Activated T-cell treated with anti-CD3 and anti-CD28 coated beads for 48 hours (primary cell): ENCODE measurements around the gene LRP1.
"Not testable (repeated sequence)": the region's sequence is repeated elsewhere in the genome, so short reads cannot be mapped to it uniquely, and the experiment has no call there.

Experiments used
- DNase-seq: peaks from one replicate; pipeline ENCODE4 v3.0.0-alpha.2; 2020; ENCODE audit warnings: low read depth

Gene LRP1

DNA sequence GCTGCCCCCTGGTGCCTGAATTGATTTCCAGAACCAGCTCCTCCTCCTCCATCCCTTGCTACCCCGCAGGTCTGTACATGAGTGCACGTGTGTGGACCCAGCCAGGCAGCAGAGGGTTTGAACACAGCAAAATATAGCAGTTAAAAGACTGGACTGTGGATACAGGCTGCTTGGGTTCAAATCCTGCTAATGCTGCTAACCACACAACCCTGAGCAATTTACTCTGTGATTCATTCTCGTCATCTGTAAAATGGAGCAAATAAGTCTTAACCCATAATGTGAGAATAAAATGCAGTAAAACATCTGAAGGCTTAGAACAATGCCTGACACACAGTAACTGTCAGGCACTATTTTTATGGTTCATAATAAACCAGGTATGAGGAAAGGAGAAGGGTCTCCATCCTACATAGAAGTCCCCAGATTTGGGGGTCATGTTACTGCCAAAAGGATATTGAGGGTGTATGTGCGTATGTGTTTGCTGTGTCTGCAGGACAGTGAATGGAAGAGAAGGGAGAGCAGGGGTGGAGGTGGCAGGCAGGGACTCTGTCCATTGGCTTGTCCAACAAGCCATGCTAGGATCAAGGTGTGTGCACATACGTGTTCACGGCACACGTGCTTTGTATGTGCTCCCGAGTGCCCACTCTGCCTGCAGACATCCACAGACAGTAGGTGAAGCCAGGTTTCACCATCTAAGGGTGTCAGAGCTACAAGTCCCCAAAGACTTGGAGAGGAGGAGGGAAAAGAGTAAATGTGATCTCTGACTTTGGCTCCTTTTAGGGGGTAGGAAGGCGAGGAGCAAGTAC is 15.6 kb upstream of the LRP1 start:
- DNase-seq, result no peak

- no peak for DNase-seq
These were observed 11.6 kb upstream of the LRP1 start for GRCh38 chr12:57116580-57117281.

- DNase-seq, result no peak
These were observed 9.5 kb upstream of the LRP1 start for GRCh38 chr12:57118711-57119271.

DNA sequence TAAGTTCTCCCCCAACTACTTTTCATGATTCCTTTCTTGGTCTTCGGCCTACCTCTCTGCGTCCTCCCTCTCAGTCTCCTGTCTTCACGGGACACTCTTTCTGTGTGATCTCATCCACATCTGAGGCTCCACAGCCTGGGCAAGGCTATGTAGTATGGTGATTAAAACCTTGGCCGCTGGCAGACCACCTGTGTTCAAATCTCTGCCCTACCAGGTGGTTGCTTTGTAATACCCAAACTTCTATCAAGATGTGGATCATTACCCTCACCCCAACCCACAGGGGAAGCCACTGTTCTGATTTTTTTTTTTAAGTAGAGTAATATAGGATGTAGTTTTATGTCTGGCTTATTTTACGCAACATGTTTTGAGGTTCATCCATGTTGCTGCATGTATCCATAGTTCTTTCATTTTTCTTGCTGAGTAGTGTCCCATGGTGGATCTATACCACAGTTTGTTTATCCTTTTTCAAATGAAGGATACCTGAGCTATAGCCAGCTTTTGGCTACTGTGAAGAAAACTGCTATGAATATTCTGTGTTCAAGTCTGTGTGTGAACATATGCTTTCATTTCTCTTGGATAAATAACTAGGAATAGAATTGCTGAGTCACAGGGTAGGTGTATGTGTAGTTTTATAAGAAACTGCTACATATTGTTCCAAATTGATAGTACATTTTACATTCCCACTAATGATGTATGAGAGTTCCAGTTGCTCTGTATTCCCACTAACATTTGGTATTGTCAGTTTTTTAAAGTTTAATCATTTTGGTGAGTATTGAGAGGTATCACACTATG is 8.8 kb upstream of the LRP1 start:
- DNase-seq, result no peak

- not testable (repeated sequence) for DNase-seq
These were observed 7.6 kb upstream of the LRP1 start for GRCh38 chr12:57120718-57121117.

DNA sequence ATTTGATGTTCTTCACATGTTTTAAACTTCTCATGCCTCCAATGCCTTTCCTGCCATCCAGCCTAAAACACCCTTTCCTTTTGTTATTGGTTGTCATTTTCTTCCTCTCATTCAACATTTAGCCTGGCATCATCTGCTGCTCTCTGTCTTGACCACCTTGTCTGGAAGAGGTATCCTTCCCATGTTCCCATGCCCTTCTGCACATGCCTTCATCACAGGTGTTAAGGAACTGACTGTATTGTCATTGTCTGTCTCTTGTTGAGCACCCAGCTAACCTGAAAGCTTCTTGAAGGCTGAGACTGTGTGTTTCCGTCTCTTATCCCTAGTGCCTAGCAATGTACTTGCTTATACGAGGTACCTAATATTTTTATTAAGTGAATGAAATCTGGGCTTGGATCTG is 4.5 kb upstream of the LRP1 start:
- no peak for DNase-seq

DNA sequence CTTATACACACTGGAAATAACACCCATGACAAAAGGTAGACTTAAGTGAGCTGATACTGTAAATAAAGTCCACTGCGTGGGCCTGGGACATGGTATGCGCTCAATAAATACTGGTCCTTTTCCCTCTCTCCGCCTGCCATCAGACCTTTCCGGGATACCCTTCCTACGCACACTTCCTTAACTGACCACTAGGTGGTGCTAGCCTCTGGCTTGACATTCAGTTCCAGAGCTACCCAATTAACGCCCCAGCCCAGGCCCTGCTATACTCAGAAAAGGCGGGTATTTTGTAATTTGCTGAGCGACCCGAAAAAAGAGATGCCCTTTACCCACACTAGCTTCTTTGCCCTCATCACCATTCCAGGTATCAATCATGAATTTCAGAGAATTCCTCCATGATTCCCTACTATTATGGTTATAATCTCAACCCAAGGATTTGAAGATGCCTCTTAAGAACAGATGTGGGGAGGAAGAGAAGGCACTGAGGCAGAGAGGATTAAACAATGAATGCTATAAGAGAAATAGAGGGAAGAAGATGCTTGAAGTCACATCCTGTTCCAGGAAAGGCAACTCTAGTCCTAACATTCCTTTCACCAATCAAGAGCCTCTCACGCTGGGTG is 3.9 kb upstream of the LRP1 start:
- peak; percentile 64 for DNase-seq

DNA sequence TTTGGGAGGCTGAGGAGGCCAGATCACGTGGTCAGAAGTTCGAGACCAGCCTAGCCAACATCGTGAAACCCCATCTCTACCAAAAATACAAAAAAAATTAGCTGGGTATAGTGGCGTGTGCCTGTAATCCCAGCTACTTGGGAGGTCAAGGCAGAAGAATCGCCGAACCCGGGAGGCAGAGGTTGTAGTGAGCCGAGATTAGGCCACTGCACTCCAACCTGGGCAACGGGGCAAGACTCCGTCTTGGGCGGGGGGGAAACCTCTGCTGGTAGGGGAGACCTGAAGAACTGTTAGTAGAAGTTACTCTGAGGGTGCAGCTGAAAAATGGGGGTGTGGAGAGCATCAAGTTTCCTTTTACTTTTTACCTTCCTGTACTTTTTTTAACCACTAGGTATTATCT is 2.2 kb upstream of the LRP1 start:
- no peak for DNase-seq

DNA sequence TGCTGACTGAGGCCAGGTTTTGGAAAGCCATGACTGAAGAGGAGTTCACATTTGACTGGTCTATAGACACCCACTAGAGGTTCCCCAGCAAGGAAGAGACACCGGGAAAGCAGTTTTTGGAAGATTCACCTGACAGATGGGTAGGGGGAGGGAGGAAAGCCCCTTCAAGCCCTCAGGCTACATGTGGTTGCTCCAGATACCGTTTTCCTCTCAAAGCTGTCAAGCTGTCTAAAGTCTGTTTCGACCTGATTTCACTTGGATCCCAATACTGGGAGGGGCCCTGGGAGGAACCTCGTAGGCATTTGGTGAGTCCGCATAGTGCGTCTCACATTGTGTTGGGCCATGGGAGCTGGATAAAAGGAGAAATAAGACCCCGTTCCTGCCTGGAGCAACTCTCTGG is 1.7 kb upstream of the LRP1 start:
- no peak for DNase-seq

GRCh38 chr12:57127101-57127725 is 1.1 kb upstream of the LRP1 start:
- DNase-seq, result peak; percentile 36

- DNase-seq, result no peak
These were observed 400 bp downstream of the LRP1 start for GRCh38 chr12:57128519-57129247.

DNA sequence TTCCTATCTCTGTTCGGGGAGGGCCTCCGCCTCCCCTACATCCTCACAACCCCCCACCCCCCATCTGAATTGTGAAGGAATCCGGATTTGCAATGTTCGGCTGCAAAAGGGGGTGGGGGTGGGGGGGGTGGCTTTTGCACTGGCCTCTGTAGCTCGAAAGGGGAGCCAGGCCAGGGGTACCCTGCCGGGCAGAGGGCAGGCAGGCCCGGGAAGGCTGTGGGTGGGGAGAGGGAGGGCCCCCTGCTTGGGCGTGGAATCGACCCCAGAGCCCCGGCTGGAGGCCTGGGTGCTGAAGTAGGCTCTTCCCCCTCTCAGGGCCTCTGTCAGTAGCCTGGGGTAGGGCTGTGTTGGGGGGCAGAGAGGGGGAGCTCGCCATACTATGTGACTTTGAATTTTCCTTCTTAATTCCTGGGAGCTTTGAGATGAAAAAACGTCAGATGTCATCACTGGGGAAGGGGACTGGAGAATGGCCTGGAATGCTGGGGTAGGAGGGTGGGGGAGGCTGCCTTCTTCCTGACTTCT is 1.1 kb downstream of the LRP1 start:
- no peak for DNase-seq

DNA sequence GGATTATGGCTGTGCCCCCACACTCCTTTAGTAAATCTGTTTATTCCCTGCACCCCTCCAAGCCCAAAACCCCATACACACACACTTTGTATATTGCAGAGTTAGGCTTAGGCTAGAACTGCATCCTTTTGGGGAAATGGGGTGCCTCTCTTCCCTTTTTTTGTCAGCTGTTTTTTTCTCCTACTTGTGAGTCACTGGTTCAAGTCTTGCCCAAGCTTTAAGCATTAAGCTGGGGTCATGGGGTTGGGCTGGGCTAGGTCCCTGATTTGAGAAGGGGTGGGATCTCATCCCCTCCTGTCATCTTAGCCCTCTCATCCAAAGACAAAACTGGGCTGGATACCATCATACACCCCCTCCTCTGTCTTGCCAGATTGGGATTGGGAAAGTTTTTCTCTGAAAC is 1.6 kb downstream of the LRP1 start:
- DNase-seq, result no peak

GRCh38 chr12:57130941-57131340 is 2.7 kb downstream of the LRP1 start:
- no peak for DNase-seq

- DNase-seq, result no peak
These were observed 3.8 kb downstream of the LRP1 start for GRCh38 chr12:57131896-57132744.

GRCh38 chr12:57133013-57133569 is 4.8 kb downstream of the LRP1 start:
- DNase-seq, result no peak

DNA sequence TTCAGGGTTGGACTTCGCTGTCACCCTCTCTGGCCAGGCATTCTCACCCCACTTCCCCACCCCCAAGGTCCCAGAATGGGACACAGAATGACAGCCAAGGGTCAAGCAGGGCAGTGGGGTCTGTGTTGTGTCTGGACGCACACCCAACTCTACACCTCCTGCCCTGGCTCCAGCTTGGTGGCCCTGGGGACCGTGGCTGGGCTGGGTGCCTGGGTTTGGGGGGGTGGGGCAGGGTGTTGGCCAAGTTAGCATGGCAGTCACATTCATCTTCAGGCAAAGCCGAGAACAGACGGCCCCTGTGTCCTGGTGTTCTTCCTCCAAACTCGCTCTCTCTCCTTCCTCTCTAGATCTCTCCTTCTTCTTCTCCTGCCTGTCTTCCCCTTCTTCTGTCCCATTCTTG is 5.6 kb downstream of the LRP1 start:
- DNase-seq, result no peak

DNA sequence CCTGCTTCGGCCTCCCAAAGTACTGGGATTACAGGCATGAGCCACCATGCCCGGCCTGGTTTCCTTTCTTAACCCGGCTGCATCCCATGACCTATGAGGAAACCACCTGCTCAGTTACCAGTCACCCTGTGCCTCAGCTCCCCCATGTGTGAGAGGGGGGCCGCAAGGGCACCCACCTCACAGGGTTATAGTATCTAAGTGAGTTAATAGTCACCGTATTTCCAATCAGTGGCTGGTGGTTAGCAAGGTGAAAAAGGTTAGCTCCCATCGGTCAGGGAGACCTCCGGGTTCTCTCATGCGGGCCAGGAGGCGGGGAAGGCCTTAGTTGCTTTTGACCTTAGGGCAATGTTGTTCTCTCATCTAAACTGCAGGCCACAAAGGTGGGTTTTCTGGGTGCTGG is 6.7 kb downstream of the LRP1 start:
- no peak for DNase-seq
